Eye (tissue), 1 donor: ENCODE data around the gene S100A3.
"Not testable (repeated sequence)": the region's sequence is repeated elsewhere in the genome, so short reads cannot be mapped to it uniquely, and the experiment has no call there.

Source experiments
- DNase-seq: peaks from one replicate; pipeline ENCODE4 v3.0.0-alpha.2; 2015

S100A3 gene, protein sequence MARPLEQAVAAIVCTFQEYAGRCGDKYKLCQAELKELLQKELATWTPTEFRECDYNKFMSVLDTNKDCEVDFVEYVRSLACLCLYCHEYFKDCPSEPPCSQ

DNA sequence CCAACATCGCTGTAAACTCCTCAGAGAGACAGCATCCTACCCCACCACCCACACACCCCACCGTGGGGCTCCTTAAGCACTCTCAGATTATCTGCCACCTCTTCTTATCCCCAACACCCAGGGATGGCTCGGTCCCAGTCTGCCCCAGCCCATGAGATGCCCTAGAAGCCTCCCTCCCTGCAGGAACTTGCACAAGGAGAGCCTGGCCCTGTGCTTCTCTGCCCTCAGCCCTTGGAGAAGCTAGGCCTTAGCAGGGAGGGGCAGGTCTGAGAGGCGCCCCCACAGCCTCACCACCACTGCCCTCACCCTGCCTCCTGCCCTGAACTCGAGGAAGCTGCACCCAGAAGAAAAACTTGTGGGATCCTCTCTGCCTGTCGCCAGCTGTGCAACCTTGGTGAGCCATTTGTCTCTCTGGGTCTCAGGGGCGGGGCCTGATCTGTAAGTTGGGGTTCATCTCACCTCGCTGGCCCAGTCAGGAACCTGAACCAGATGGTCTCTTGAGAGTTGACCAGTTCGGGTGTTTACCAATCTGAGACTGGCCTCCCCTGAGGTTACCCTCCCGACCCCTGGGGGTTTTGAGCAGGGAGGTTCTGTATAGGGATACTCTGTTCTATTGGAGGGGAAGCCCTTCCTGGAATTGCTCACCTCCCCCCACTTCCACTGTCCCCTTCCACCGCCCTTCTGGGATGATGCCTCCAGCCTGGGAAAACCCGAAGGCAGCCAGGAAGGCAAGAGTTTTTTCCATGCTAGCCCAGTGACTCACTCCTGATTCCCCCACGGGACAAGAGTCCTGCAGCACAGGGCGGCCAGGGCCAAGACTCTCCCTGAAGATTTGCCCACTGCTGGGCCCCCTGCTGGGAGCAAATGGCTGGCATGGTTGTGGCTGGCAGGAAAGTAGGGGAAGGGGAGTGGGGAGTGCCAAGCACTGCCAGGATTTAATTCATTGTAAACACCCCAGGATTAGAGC is at the start of gene S100A3:
S100A3 (minus strand) TSS at position 537 of the 967 bp plus-strand sequence. CDS start 773 bp downstream, outside the sequence.
- DNase-seq, result no peak

DNA sequence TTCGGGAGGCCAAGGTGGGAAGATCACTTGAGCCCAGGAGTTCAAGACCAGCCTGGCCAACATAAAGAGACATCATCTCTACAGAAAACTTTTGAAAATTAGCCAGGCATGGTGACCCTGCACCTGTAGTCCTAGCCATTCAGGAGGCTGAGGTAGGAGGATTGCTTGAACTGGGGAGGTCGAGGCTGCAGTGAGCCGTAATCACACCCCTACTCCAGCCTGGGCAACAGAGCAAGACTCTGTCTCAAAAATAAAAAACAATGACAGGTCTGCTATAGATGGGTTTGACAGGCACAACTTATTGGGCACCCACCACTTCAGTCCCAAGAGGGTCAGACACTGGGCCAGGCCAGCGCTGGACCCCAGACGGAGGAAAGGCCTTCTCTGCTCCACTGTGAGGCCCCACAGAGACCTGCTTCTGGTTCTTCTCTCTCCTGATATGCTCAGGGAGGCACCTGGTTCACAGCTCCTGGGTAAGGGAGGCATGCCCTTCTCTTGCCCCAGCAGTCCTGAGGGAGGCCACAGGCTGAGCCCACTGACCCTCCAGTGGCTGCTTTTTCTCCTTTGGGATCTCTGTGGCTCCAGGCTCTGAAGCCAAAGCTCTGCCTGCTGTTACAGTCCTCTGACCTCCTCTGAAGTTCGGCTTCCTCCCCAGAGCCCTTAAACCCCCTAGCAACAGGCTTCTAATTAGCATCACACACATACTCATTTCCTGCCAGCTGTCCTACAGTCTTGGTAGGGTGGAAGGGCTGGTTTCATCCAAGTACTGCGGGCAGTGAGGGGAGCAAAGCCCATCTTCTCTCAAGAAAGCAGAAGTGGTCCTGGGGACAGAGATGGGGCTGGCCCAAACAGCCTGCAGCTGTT is 49.5 kb upstream of the S100A3 start:
- DNase-seq, result peak; percentile 59

DNA sequence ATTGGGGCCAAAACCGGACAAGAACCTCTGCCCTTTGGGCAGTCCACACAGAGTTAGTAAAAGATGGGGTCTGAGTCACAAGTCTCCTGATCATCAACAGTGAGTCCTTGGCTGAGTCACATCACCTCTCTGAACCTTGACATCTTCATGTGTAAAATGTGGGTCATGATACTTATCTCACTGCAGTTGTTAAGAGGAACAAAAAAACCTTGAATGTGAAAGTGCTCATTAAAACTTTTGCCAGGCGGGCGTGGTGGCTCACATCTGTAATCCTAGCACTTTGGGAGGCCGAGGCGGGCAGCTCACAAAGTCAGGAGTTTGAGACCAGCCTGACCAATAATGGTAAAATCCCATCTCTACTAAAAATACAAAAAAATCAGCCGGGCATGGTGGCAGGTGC is 48.1 kb upstream of the S100A3 start:
- no peak for DNase-seq

DNA sequence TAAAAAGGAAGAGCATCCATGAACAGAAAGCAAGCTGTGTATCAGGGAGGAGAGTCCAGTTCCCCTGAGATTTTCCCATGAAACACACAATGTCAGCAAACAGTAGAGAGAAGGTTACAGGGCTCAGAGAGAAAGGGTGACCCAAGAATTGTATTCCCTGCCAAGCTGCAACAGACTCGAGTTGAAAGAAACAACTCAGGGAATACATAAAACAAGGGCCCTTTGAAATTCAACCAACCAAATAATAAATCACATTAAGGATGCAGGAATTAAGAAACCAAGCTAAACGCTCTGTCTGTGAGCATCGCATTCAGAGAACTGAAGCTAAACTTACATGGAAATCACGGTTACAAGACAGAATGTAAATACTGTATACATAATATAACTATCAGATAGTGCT is 43.7 kb upstream of the S100A3 start:
- peak; percentile 14 for DNase-seq

DNA sequence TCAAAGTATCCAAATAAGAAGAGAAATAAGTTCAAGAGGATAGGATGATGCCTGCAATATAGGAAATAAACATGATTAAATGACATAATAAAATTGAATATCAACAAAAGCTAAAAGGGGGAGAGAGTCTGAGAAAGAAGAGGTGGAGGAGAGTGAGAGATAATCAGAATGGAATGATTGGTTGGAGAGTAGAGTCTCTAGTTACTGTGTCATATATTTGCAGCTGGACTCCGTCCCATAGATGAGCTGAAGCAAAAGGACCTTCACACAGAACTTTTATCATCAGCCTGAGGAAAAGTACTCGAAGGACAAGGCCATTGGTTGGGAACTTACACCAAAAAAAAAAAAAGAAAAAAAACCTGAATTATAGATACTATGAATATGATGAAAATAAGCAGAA is 39.4 kb upstream of the S100A3 start:
- DNase-seq, result no peak

DNA sequence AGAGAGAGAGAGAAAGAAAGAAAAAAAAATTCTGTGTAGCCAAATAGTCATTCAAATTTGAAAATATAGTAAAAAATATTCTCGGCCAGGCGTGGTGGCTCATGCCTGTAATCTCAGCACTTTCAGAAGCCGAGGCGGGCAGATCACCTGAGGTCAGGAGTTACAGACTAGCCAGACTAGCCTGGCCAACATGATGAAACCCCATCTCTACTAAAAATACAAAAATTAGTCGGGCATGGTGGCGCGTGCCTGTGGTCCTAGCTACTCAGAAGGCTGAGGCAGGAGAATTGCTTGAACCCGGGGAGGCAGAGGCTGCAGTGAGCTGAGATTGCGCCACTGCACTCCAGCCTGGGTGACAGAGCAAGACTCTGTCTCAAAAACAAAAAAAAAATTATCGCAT is 39.0 kb upstream of the S100A3 start:
- not testable (repeated sequence) for DNase-seq

DNA sequence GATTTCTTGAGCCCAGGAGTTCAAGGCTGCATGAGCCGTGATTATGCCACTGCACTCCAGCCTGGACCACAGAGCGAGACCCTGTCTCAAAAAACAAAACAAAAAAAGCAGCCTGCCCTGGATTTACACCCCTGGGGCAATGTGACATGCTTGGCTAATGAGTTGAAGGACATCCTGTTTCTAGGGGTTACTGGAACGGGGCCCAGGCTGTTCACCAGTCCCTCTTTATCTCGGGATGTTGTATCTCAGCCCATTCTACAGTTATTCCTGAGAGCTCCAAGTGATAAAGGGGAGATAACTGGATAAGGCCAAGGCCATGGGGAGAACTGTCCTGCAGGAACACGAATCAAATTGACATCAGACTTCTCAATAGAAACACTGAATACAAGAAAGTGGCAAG is 38.3 kb upstream of the S100A3 start:
- DNase-seq, result no peak

- no peak for DNase-seq
Measured at GRCh38 chr1:153586347-153586746, 37.3 kb upstream of the S100A3 start.

DNA sequence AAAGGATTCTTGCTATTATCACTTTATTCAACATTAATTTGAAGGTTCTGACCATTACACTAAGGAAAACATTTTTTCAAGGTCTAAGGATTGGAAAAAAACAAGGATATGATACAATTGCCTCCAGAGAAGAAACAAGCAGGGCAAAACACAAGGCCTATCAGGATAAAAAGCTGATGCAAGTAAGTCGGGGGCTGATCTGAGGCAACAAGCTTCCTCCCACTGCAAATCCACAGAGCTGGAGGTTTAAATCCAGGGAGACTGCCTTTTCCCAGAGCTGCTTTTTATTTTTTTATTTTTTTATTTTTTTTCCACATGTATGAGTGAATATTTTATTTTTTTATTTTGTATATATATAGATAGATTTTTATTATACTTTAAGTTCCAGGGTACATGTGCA is 35.9 kb upstream of the S100A3 start:
- DNase-seq, result no peak

- no peak for DNase-seq
Measured at GRCh38 chr1:153583976-153584375, 34.9 kb upstream of the S100A3 start.

- not testable (repeated sequence) for DNase-seq
Measured at GRCh38 chr1:153583514-153583913, 34.5 kb upstream of the S100A3 start.

DNA sequence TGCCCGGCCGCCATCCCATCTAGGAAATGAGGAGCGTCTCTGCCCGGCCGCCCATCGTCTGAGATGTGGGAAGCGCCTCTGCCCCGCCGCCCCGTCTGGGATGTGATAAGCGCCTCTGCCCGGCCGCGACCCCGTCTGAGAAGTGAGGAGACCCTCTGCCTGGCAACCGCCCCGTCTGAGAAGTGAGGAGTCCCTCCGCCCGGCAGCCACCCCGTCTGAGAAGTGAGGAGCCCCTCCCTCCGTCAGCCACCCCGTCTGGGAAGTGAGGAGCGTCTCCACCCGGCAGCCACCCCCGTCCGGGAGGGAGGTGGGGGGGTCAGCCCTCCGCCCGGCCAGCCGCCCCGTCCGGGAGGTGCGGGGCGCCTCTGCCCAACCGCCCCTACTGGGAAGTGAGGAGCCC is 33.8 kb upstream of the S100A3 start:
- not testable (repeated sequence) for DNase-seq

DNA sequence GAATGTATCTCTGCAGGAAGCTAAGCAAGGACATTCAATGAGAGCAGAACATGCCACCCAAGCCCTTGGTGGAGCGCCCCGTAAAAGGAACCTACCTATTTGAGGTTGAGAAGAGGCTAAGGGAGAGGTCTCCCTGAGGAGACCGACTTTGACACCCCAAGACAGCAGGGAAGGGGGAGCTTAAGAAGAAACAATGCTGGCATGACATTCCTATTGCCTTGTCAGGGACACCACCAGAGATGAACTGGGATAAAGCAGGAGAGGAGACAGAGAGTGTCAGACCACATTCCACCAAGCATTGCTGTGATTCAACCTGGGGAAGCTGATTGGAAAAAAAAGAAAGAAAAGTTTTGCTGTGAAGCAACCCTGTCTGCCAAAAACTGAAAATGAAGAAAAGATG is 29.9 kb upstream of the S100A3 start:
- DNase-seq, result no peak

GRCh38 chr1:153578490-153578889 is 29.4 kb upstream of the S100A3 start:
- DNase-seq, result no peak

- no peak for DNase-seq
Measured at GRCh38 chr1:153577624-153578051, 28.6 kb upstream of the S100A3 start.

DNA sequence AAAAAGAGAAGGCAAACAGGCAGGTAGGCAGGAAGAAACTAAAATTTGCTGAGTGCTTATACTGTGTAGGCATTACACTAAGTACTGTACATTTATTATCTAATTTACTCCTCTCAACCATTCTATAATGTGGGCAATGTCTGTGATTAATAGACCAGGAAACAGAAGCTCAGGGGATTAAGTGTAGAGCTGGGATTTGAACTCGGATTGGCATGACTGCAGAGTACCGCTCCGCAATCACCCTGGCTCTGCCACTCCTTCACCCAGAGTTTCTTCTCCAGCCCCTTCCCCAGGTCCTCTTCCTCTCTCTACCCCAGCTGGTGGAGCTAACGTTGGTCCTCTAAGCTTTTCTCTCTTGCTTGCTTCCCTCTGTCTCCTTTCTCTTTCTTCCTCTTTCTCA is 28.1 kb upstream of the S100A3 start:
- DNase-seq, result no peak

GRCh38 chr1:153575497-153575896 is 26.4 kb upstream of the S100A3 start:
- not testable (repeated sequence) for DNase-seq

DNA sequence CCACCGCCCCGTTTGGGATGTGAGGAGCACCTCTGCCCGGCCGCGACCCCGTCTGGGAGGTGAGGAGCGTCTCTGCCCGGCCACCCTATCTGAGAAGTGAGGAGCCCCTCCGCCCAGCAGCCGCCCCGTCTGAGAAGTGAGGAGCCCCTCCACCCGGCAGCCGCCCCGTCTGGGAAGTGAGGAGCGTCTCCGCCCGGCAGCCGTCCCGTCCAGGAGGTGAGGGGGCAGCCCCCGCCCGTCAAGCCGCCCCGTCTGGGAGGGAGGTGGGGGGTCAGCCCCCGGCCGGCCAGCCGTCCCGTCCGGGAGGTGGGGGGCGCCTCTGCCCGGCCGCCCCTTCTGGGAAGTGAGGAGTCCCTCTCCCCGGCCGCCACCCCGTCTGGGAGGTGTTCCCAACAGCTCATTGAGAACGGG is 26.0 kb upstream of the S100A3 start:
- not testable (repeated sequence) for DNase-seq

DNA sequence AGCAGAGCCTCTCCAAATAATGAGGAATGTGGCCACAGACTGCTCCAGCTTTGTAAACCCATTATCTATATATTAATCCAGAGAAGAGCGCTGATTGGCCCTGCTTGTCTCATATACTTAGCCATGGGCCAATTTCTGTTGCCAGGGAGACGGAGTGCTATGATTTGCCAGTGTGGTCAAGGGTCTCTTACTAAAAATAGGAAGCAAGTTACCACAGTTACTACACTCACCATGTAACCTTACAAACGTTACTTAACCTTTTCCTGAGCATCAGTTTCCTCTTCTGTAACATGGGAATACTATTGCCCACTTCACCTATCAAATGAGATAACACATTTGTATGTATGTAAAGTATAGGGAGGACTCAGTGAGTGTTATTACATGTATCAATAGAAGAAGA is 24.3 kb upstream of the S100A3 start:
- DNase-seq, result no peak

- peak; percentile 50 for DNase-seq
Measured at GRCh38 chr1:153572569-153573015, 23.5 kb upstream of the S100A3 start.

DNA sequence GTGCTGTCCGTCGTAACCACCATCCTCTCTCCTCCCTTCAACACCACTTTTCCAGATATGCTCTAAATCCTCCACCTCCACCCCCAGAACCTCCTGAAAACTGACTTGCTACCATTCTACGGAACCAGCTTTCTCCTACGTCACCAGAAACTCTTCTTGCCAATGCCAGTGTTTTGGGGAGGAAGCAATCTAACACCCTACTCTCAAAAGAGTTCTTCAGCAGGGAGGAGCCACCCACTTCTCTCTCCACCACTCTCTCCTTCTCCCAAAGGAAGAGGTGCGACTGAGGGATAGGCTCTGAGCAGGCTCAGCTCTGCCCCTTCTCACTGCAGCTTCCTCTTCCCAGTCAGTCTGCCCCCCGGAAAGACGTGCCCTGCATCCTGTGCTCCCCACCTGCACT is 22.6 kb upstream of the S100A3 start:
- no peak for DNase-seq

- DNase-seq, result no peak
Measured at GRCh38 chr1:153570874-153571273, 21.8 kb upstream of the S100A3 start.

- DNase-seq, result no peak
Measured at GRCh38 chr1:153569465-153569864, 20.4 kb upstream of the S100A3 start.
